ACHN (cell line): ENCODE measurements around the gene CAVIN4.

ENCODE experiments used
- DNase-seq: peaks from one replicate; pipeline ENCODE4 v3.0.0-alpha.2; 2015
- in situ Hi-C: cut with HindIII; loops from 2 replicates; pipeline ENCODE4 v1.10.0; 2017; ENCODE audit warnings: low sequenced_read_pairs, low pct_ligation_motif_present, low pct_unique_long_range_greater_than_20kb

Gene CAVIN4

GRCh38 chr9:100577776-100578448 is at the start of gene CAVIN4:
TSS of gene CAVIN4 (plus strand) at chr9:100578079. CDS start at chr9:100578144, 65 bp downstream.
- in situ Hi-C loops: no loop called here
- no peak for DNase-seq

GRCh38 chr9:100534401-100534800 is 43.5 kb upstream of the CAVIN4 start:
- in situ Hi-C loops: no loop called here
- no peak for DNase-seq

DNA sequence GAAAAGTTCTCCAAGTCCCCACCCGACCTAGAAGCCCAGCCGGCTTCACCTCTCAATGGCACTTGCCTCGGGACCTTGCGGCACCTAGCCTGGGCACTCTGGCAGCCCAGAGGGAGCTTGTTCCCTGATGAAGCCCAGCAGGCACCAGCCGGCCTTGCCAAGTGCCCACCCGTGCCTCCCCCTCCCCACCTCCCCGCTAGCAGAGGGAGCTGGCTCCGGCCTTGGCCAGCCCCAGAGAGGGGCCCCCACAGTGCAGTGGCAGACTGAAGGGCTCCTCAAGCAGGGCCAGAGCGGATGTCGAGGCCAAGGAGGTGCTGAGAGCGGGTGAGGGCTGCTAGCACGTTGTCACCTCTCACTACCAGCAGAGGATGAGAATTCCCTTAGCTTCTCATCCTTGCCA is 37.6 kb upstream of the CAVIN4 start:
- DNase-seq: no peak
- in situ Hi-C loops: no loop called here

GRCh38 chr9:100549048-100549447 is 28.8 kb upstream of the CAVIN4 start:
- in situ Hi-C loops: no loop called here

GRCh38 chr9:100554935-100555401 is 22.9 kb upstream of the CAVIN4 start:
- DNase-seq: no peak
- in situ Hi-C loops: no loop called here

More at GRCh38 chr9:100549048-100549447, 28.8 kb upstream of the CAVIN4 start:
- no peak for DNase-seq

GRCh38 chr9:100555471-100555870 is 22.4 kb upstream of the CAVIN4 start:
- in situ Hi-C loops: no loop called here
- no peak for DNase-seq

DNA sequence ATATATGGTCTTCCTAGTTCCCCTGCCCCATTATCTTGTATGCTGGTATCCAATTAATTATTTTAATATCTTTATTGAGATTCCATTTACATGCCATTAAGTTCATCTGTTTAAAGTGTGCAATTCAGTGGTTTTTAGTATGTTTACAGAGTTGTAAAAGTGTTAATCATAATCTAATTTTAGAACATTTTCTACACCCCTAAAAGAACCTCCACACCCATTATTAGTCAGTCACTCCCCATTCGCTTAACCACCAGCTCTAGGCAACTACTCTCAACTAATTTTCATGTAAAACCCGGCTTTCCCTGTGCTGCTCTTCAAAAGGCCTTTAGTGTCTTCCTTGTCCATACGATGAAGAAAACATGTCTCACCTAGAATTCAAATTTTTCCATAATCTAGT is 20.8 kb upstream of the CAVIN4 start:
- no peak for DNase-seq
- in situ Hi-C loops: no loop called here

DNA sequence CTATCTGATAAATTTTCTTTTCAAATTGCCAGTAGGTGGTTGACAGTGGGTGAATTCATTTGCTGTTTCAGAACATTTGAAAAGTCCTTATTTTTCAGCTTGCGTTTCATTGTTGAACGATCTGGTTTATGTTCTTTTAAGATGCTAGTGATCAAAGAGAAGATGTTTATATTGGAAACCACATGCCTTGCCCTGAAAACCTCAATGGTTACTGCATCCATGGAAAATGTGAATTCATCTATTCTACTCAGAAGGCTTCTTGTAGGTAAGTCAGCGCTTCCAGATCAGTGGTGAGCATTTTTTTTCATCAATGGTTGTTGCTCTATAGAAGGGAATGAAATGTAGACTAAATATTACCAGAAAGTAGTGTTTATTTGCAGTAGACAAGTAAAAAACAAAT is 16.6 kb upstream of the CAVIN4 start:
- no peak for DNase-seq

DNA sequence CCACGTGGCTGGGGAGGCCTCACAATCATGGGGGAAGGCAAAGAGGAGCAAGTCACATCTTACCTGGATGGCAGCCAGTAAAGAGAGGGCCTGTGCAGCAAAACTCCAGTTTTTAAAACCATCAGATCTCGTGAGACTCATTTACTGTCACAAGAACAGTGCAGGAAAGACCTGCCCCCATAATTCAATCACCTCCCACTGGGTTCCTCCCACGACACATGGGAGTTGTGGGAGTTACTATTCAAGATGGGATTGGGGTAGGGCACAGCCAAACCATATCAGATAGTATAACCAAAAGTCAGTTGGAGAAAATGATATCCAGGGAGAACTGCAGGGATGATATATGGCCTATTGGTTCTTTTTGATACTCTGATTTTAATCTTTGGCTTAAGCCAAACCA is 10.0 kb upstream of the CAVIN4 start:
- in situ Hi-C loops: no loop called here
- no peak for DNase-seq

More for the DNA sequence above, 16.6 kb upstream of the CAVIN4 start:
- in situ Hi-C loops: no loop called here

DNA sequence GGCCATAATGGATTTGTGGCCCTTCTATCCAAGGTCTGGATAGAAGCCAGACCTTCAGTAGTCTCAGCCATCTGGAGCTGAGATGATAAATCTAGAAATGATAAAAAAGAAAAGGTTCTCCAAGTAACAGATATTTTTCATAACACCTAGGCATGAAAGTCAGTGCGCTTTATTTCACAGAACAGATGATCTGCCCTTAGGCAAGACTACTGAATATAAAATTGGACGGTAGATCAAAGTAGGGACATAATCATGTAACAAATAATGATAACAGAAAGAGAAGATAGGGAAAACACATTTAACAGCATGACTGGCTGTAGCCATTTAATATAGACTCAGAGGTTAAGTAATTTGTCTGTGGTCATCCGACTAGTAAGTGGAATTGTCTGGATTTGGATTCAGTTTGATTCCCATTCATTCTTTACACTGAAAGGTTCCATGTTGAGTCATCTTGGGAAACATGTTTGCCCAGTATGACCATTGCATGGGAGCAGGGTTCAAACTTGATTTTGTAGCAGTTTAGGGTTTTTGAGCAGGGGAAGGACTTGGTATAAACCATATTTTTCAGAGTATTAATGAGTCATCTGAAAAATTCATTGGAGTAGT is 4.1 kb upstream of the CAVIN4 start:
- DNase-seq: no peak
- in situ Hi-C loops: no loop called here

- in situ Hi-C loops: no loop called here
- no peak for DNase-seq
Observed at GRCh38 chr9:100575006-100575405, 2.9 kb upstream of the CAVIN4 start.

DNA sequence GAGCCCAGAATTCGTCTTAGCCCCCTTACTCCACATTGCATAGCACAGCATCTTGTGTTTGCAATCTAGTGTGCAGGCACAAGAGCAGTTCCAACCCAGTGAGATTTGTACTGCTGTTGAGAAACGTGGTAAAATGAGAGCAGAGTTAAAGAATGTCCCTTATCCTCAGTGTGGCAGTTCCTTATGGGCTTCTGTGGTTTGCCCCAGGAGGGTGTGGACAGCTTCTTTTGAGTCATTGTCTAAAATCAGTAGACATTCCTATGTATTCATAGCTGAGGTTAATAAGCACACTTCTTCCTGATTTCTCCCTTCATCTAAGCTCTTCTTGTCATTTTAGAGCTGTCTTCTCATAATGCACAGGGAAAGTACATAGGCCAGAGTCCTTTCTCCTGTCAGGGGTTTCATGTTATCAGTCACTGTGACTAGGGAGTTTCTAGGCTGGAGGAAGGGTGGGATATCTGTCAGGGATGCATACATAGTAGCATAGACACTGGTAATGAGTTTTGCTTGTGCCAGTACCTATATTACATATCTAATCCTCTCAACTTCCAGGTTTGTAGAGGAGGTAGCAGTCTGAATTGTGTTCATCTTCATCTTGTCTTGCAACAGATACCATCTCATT is 2.0 kb upstream of the CAVIN4 start:
- peak; percentile 64 for DNase-seq
- in situ Hi-C loops: no loop called here

DNA sequence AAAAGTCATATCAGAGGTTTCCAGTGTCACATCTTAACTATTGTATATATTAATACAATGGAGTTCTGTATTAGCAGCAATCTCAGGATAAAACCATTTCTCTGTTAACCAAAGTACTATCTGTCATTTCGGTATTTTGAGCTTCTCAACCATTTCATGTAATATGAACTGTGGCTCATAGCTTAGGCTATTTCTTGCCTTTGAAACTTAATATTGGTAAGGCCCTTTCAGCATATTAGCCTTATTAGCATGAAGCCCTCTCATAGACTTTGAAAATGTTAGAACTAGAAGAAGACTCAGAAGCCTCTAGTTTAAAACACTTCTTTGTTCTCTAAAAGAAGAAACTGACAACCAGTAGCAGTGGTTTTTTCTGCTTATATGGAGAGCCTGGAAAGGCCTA is 731 bp downstream of the CAVIN4 start:
- no peak for DNase-seq
- in situ Hi-C loops: no loop called here

GRCh38 chr9:100579665-100580064 is 1.8 kb downstream of the CAVIN4 start:
- DNase-seq: no peak
- in situ Hi-C loops: no loop called here

- in situ Hi-C loops: no loop called here
Observed at GRCh38 chr9:100580257-100580656, 2.4 kb downstream of the CAVIN4 start.

GRCh38 chr9:100581081-100581480 is 3.2 kb downstream of the CAVIN4 start:
- no peak for DNase-seq
- in situ Hi-C loops: no loop called here

More at GRCh38 chr9:100580257-100580656, 2.4 kb downstream of the CAVIN4 start:
- DNase-seq: no peak

- DNase-seq: no peak
- in situ Hi-C loops: no loop called here
Observed at GRCh38 chr9:100581661-100582060, 3.8 kb downstream of the CAVIN4 start.

DNA sequence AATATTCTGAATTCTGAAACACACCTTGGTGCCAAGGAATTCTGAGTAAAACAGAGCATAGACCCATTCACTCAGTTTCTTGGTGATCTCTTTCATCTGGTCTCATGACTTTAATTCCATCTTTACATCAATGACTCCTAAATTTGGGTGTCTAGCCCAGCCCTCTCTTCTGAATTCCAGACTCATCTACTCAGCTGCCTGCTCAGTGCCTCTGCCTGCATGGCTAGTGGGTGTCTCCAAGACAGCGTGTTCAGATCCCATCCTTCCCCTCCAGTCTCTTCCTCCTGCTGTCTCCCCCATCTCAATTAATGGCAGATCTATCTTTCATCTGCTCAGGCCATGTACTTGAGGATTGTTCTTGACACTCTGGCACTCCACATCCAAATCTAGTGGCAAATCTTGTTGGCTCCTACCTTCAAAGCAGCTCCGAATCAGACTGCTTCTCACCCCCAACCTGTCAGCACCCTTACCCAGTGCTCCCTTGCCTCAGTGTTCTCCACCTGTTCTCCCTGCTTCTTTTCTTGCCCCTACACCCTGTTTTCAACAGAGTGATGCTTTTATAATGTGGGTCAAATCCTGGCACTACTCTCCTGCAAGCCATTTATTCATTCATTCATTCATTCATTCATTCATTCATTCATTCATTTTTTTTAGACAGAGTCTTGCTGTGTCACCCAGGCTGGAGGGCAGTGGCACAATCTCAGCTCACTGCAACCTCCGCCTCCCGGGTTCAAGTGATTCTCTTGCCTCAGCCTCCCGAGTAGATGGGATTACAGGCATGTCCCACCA is 5.3 kb downstream of the CAVIN4 start:
- in situ Hi-C loops: no loop called here
- no peak for DNase-seq

DNA sequence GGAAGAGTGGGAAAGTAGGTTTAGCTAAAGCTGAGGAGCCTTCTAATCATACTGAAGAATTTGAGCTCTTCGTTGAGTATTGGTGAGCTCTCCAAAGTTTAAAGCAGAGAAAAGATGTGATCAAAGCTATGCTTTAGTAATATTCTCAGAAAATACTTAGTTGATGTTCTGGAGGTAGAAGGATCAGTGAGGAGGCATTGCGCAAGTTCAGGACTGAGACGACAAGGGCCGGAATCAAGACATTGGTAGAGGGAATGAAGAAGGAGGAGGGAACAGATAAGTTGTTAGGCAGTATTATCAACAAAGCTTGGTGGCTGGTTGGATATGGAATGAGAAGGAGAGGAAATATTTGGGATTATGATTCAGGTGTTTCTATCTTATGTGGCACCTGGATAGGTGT is 7.1 kb downstream of the CAVIN4 start:
- no peak for DNase-seq
- in situ Hi-C loops: no loop called here
